HG03108 (cell line): ENCODE results near the gene GATA5.

ENCODE experiments used
- ATAC-seq: cut with Tn5 transposase; IDR thresholded peaks from one replicate; pipeline ENCODE4 v1.9.1; 2021; ENCODE audit warnings: moderate library complexity; ENCODE audit not compliant: unreplicated experiment

Gene GATA5

GRCh38 chr20:62475772-62476055 is at the start of gene GATA5:
GATA5 (minus strand) TSS chr20:62475995; CDS start chr20:62475521, 474 bp downstream.
- ATAC-seq, result no peak

- ATAC-seq, result no peak
Observed at GRCh38 chr20:62525014-62525413, 49.2 kb upstream of the GATA5 start.

- no peak for ATAC-seq
Observed at GRCh38 chr20:62524505-62524911, 48.7 kb upstream of the GATA5 start.

GRCh38 chr20:62523473-62524203 is 47.8 kb upstream of the GATA5 start:
- no peak for ATAC-seq

GRCh38 chr20:62522748-62523396 is 47.1 kb upstream of the GATA5 start:
- ATAC-seq, result no peak

GRCh38 chr20:62519826-62520225 is 44.0 kb upstream of the GATA5 start:
- ATAC-seq, result no peak

GRCh38 chr20:62518911-62519310 is 43.1 kb upstream of the GATA5 start:
- no peak for ATAC-seq

GRCh38 chr20:62517901-62518610 is 42.3 kb upstream of the GATA5 start:
- no peak for ATAC-seq

GRCh38 chr20:62517168-62517567 is 41.4 kb upstream of the GATA5 start:
- ATAC-seq, result no peak

- ATAC-seq, result no peak
Observed at GRCh38 chr20:62516338-62516737, 40.5 kb upstream of the GATA5 start.

GRCh38 chr20:62515826-62516225 is 40.0 kb upstream of the GATA5 start:
- no peak for ATAC-seq

- ATAC-seq, result no peak
Observed at GRCh38 chr20:62515280-62515679, 39.5 kb upstream of the GATA5 start.

- no peak for ATAC-seq
Observed at GRCh38 chr20:62513991-62514390, 38.2 kb upstream of the GATA5 start.

GRCh38 chr20:62511915-62512610 is 36.3 kb upstream of the GATA5 start:
- ATAC-seq, result no peak

GRCh38 chr20:62511300-62511914 is 35.6 kb upstream of the GATA5 start:
- ATAC-seq, result no peak

GRCh38 chr20:62508641-62509051 is 32.9 kb upstream of the GATA5 start:
- ATAC-seq, result no peak

GRCh38 chr20:62507991-62508640 is 32.3 kb upstream of the GATA5 start:
- ATAC-seq, result no peak

- ATAC-seq, result no peak
Observed at GRCh38 chr20:62507323-62507722, 31.5 kb upstream of the GATA5 start.

GRCh38 chr20:62506791-62507190 is 31.0 kb upstream of the GATA5 start:
- no peak for ATAC-seq

GRCh38 chr20:62506087-62506486 is 30.3 kb upstream of the GATA5 start:
- ATAC-seq, result no peak
